HEK293 (cell line): ENCODE measurements around the gene SUDS3.

Experiments
- CTCF ChIP-seq: fragments of 450-650 bp; formaldehyde crosslinking; IDR thresholded peaks from 2 replicates; pipeline ENCODE4 v1.5.1; 2016; ENCODE audit warnings: missing biosample characterization, missing genetic modification characterization
- MEIS1 ChIP-seq: sonication (generic); formaldehyde crosslinking; IDR thresholded peaks from 2 replicates; pipeline ENCODE4 v1.8.1; 2022; ENCODE audit warnings: missing genetic modification reagents, mild to moderate bottlenecking, borderline replicate concordance
- OVOL3 ChIP-seq: fragments of 450-650 bp; formaldehyde crosslinking; IDR thresholded peaks from 2 replicates; pipeline ENCODE4 v1.5.1; 2016; ENCODE audit warnings: missing biosample characterization, missing genetic modification characterization
- RBAK ChIP-seq: fragments of 450-650 bp; formaldehyde crosslinking; IDR thresholded peaks from 2 replicates; pipeline ENCODE4 v1.5.1; 2016; ENCODE audit warnings: missing biosample characterization, missing genetic modification characterization
- REST ChIP-seq: fragments of 450-650 bp; formaldehyde crosslinking; IDR thresholded peaks from 2 replicates; pipeline ENCODE4 v1.5.1; 2016; ENCODE audit warnings: missing biosample characterization, missing genetic modification characterization
- ZBTB1 ChIP-seq: fragments of 450-650 bp; formaldehyde crosslinking; IDR thresholded peaks from 2 replicates; pipeline ENCODE4 v1.5.1; 2016; ENCODE audit warnings: missing biosample characterization, missing genetic modification characterization
- ZBTB48 ChIP-seq: fragments of 450-650 bp; formaldehyde crosslinking; IDR thresholded peaks from 2 replicates; pipeline ENCODE4 v1.5.1; 2016; ENCODE audit warnings: missing biosample characterization, missing genetic modification characterization
- ZNF302 ChIP-seq: fragments of 450-650 bp; formaldehyde crosslinking; IDR thresholded peaks from 2 replicates; pipeline ENCODE4 v1.5.1; 2016; ENCODE audit warnings: missing biosample characterization, missing genetic modification characterization, low read depth
- ZNF530 ChIP-seq: fragments of 450-650 bp; formaldehyde crosslinking; IDR thresholded peaks from 2 replicates; pipeline ENCODE4 v1.5.1; 2016; ENCODE audit warnings: low read depth, missing biosample characterization, missing genetic modification characterization
- ZNF624 ChIP-seq: fragments of 450-650 bp; formaldehyde crosslinking; IDR thresholded peaks from 2 replicates; pipeline ENCODE4 v1.5.1; 2017; ENCODE audit warnings: missing biosample characterization, missing genetic modification characterization
- ZSCAN4 ChIP-seq: fragments of 450-650 bp; formaldehyde crosslinking; IDR thresholded peaks from 2 replicates; pipeline ENCODE4 v1.5.1; 2017; ENCODE audit warnings: missing biosample characterization, missing genetic modification characterization
- ZSCAN5A ChIP-seq: fragments of 450-650 bp; formaldehyde crosslinking; IDR thresholded peaks from 2 replicates; pipeline ENCODE4 v1.5.1; 2016; ENCODE audit warnings: missing biosample characterization, missing genetic modification characterization

GRCh38 chr12:118404876-118405521 is 28.6 kb downstream of the SUDS3 start:
- TF ChIP-seq REST (tag by site-specific recombination) (no peak), ZSCAN4 (no peak), ZBTB1 (tag by site-specific recombination) (no peak), ZBTB48 (tag by site-specific recombination) (no peak), RBAK (tag by site-specific recombination) (no peak), CTCF (tag by site-specific recombination) (0 out of 2 replicates have a peak, but pooled peaks have one; percentile 32), OVOL3 (tag by site-specific recombination) (no peak), ZNF624 (tag by site-specific recombination) (no peak), ZNF302 (no peak), MEIS1 (CRISPR knock-in tag) (no peak), ZSCAN5A (no peak), ZNF530 (tag by site-specific recombination) (no peak)
